HPDE6-E6E7 (cell line): ENCODE results near the gene DNAAF6.

Source experiments
- DNase-seq: peaks from one replicate; pipeline ENCODE4 v3.0.0; 2011; ENCODE audit warnings: missing footprints; ENCODE audit errors: extremely low spot score

DNAAF6 gene

GRCh38 chrX:107293056-107293455 is 86.6 kb downstream of the DNAAF6 start:
- no peak for DNase-seq
